Fibroblast of gingiva (primary cell): ENCODE data around the gene SGPL1.

ENCODE experiments used
- DNase-seq: peaks from one replicate; pipeline ENCODE4 v3.0.0-alpha.2; 2011; ENCODE audit warnings: low read depth

SGPL1 gene

DNA sequence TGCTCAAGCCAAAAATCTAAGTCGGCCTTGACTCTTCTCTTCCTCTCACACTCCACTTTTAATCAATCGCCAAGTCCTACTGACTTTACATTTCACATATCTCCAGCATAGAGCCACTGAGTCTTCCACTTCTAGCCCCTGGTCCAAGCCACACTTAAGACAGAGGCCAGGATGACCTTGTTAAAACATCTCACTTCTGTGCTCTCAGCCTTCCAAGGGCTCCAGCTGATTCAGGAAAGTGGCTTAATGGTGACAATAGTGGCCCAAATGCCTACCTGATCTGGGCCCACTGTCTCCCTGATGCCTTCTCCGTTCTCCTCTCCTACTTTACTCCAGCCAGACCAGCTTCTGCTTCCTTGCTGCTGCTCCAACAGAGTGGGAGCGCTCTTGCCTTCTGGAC lies 35.0 kb upstream of the SGPL1 start:
- DNase-seq = no peak

DNA sequence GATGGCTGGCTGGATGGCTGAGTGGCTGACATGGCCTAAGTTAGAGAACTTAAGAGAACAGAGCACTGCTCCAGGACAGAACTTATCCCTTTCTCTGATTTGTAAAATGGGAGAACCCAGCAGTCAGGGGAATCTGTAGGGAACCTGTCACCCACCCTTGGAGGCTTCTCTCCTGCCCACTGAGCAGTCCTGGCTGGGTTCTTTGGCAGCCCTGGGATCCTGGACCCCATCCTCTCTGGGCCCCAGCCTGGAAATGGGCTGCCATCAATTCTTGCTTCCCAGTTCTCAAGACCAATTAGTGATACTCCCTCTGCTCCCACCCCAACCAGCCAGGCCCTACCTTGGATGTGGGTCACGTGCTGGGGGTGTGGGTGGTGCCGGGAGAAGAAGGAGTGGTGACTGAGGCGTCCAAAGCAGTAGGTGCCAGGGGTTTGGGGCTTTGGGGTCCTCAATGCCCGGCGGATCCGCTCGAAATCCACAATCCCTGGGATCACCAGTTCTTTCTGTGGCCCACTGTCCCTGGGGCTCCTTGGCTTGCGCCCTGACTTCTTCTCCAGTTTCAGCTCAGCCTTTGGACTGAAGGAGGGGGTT lies 34.2 kb upstream of the SGPL1 start:
- DNase-seq = no peak

DNA sequence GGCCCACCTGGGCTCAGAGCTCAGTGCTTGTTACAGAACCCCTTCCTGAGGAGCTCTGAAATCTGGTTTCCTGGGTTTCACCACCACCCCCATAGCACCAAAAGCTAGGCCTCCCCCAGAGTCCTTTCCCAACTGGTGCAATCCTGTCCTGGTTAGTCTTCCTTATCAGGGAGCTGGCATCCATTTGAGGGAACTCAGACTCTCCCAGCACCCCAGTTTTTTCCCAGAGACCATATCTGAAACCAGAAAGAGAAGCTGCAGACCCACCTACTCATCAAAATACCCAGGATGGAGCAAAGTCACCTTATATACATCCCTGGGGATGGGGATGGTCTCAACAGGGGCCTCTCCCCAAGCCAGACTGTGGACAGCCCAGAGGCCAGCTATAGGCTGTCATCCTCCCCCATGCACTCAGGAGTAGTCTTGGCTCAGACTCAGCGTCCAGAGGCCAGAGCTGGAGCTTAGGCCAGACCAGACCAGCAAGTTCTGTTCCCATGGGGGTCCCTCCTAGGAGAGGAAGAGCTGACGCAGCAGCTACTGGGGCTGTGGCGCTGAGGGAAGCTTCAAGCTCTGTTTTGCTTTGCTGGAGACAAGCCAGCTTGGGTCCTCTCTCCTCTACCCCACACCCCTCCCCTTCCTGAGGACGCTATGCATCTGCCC lies 33.5 kb upstream of the SGPL1 start:
- DNase-seq = no peak

DNA sequence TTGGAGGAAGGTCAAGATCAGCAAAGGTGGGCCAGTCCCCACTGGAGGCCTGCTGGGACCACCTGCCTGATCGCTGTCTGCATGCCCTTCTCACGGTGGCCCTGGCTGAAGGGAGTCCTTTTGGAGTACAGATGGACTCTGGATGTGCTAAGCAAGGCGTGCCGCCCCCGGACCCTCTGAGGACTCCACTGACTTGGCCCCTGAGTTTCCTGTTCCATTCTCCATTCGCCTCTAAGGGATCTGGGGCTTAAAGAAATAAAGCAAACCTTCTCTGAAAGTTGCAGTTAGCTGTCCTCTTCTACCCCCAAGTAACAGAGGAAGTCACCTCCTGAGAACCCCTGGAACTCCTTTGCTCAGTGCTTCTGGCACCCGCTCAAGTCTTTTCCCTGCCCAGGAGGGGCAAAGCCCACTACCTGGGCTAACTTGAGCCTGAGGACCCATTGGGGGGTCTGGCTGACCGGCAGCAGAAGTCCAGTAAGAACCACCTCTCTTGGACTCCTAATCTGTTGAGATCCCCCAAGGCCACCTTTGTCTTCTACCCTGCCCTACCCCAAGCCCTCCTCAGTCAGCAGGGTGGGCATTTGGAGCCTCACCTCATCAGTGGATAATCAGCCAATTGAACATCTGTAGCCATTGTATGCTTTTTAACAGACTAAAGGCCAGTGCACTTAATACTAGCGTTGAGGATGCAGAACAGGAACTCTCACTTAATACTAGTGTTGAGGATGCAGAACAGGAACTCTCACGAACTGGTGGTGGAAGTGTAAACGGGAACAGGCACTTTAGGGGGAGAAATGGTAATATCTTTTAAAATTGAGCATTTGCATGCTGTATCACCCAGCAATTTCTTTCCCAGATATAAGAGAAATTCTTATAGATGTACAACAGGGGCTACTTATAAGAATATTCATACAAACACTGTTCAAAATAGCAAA lies 32.7 kb upstream of the SGPL1 start:
- no peak for DNase-seq

DNA sequence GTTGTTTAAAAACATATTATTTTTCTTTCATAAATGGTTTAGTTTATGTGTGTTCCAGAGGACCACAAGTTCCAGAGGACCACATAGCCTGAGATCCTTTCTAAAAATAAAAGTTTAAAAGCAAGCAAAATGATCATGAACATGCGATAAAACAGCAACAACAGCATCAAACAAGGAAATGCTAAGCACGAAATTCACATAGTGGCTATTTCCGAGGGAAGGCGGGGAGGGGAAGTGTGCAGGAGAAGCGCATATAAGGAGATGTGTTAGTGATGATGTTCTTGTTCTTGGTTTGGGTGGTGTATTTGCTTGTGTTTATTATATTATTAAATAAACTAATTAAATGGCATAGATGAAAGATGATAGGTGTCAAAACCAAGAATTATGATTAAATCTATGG lies 31.7 kb upstream of the SGPL1 start:
- no peak for DNase-seq

DNA sequence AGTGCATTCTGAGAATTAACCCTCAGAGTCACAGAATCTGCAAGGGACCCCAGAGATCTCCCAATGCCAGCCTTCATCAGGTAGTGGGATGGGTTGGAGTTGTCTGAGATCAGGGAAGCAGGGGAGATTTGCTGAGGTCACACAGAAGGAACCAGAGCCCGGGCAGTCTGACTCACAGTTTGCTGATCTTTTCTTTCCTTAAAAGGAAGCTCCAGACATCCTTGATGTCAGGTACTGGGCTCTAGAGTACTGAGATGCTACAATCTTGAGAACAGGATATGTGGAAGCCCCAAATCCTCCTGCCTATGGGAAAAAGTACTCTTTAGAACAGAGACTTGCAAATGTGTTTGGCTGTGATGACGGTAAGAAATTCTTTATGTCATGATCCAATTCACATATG lies 31.3 kb upstream of the SGPL1 start:
- DNase-seq = no peak

DNA sequence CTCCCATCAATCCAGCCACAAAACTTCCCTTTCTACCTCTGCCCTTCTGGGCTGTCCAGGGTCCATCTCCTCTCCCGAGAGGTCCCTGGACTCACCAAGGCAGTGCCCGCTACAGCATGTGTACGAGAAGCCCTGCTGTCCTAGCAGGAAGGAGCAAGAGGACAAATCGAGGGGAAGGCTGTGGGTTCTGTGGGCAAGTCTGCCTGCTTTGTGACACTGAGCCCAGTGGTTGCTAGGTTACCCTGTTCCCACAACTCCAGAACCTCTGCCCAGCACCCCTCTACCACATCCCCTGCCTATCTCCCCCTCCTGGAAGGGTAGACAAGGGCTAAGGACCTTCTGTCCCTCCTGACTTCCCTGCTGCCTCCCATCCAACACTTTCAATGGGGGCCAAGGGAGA lies 30.6 kb upstream of the SGPL1 start, which contains the start of gene TBATA:
TBATA (minus strand) TSS at position 188 of the 400 bp plus-strand sequence. CDS start 1,998 bp downstream, outside the sequence.
- DNase-seq = no peak

DNA sequence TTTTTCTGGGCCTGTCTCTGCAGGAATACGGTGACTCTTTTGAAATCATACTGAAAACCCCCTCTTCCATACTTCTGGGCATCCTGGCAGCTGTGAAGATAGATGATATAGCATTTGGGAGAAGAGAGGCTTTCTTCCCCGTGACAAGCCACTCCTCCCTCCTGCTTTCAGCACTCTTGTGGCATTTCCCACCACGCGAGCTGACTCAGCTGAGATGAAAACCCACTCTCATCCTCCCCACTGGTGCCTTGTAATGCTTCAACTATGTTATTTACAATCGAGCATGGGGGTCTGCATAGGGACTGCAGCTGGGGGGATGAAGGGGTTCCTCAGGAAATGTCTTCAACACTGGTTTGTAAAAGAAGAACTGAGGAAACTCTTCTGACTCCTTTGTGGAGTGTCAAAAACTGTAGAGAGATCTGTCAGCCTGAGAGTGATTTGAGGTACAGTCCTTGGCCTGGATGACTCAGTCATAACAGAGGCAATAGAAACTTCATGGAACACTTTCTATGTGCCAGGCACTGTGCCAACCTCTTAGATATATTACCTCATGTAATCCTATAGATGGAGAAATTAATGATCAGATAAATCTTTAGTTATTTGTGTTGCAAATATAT lies 28.8 kb upstream of the SGPL1 start:
- no peak for DNase-seq

DNA sequence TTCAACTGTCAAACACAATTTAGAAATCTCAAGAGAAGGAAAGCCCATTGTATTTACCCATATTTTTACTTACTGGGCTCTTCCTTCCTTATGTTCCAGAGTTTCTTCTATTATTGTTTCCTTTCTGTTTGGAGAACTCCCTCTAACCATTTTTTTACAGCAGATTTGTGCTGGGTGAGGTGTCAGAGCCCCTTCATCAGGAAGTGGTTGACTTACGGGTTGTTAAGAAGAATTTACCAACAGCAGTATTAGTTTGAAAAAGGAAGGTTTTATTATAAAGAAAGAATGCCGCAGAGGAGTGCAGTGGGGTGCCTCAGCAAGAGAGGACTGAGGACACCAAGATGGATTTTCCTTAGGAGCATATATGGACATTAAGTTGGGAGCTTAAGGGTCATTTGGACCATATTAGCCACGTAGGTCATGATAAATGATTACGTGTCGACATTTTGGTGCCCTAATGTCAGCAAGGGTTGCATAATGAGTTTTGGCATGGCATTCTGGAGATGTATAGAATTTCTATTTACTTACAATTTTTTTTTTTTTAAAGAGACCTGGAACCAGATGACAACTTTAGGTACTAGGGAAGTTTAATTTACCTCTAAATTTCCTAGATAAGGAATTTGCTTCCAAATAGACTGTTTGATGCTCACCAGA lies 24.2 kb upstream of the SGPL1 start:
- no peak for DNase-seq

DNA sequence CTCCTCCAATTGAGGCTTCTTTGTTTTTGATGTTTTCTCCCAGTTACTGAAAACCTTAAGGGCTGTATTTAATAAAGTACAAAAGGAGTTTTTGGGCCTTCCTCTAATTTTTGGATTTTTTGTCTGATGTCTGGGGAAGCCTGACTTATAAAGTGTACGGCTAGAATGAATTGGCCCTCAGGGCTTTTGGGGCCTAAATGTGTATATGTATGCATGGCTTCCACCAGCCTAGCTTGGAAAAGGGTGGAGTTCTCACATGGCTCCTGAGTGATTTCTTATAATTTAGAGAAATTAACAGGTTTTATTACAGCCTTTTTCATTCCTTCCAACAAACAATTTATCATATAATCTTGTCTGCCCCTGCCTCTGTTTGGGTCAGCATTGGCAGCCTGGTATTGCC lies 20.1 kb upstream of the SGPL1 start:
- DNase-seq = no peak

DNA sequence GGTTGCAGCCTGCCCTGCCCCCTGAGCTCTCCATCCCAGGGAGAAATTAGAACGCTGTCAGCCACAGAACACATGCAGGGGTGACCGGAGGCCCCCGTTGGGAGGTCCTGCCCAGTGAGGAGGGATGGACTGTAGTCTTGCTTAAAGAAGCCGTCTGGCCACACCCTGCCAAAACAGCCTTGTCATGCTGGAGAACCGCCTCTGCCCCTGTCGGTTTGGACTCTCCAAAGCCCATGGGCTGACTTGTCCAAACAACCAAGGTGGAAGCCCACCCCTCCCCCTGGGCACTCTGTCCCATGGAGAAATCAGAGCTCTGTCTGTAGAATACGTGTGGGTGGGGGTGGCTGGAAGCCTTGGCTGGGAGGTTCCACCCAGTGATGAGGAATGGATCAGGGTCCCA lies 17.9 kb upstream of the SGPL1 start:
- no peak for DNase-seq

DNA sequence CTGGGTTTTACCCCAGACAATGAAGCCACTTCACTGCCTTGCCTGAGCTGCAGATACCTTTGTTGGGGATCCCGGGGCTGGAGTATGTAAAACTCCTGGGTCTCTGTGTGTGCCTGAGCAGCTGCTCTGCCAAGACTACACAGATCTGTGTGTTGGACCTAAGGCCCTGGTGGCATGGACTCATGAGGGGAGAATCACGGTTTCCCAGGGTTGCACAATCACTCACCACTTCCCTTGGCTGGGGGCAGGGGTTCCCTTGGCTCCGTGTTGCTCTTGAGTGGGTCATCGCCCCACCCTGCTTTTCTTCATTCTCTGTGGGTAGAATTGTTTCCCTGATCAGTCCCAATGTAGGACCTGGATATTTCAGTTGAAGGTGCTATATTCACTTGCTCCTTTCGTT lies 16.6 kb upstream of the SGPL1 start:
- DNase-seq = no peak

DNA sequence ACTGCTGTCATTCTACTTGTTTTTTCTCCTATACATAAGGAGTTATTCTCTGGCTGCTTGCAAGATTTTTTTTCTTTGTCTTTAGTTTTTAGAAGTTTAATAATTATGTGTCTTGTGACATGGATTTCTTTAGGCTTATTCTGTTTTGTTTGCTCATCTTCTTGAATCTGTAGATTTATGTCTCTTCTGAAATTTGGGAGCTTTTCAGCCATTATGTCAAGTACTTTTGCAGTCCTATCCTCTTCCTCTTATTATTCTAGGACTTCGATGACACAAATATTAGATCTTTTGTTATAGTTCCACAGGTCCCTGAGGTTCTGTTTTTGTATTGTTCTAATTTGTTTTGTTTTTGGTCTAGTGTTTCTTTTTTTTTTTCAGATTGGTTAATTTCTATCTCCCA lies 13.9 kb upstream of the SGPL1 start:
- DNase-seq = no peak

DNA sequence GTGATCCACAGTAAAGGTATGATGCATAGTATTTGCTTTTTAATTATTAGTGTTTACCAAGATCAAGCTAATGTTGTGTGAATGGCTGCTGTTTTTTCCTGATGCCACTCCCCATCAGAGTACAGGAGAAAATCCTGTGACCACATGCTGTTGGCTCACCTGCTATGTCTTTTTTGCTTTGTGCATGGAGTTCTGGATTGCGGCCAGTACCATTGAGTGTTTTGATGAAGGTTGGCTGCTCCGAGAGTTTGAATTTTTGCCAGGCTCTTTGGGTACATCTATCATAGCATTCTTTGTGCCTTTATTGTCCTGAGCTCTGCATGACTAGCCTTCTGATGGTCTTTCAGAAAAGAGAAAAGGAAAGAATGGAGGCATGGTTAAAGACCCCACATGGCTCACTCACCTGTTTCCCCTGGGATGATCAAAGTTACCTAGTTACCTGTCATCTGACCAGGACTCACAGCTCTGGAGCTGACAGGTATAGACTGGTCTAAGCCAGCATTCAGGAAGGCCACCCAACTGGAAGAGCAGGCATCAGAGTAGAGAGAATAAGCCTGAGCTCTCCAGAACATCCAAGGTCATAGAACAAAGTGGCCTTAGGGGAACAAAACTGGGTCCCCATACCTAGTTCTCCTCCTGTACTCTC lies 11.8 kb upstream of the SGPL1 start:
- DNase-seq = no peak

DNA sequence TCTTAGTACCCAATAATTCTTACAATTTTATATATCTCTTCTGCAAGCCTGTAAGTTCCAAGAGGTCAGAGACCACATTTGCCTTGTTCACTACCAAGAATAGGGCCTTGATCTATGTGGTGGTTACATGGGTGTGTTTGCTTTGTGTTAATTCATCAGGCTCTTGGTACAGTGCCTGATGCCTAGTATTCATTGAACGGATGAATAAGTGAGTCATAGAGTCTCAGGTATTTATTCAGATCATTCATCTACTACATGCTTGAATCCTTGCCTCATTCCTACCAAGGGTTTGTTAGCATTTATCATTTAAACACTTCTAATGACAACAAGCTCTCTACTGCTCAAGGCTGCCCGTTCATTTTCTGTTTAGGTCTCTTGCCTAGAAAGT lies 11.3 kb upstream of the SGPL1 start:
- DNase-seq = no peak

DNA sequence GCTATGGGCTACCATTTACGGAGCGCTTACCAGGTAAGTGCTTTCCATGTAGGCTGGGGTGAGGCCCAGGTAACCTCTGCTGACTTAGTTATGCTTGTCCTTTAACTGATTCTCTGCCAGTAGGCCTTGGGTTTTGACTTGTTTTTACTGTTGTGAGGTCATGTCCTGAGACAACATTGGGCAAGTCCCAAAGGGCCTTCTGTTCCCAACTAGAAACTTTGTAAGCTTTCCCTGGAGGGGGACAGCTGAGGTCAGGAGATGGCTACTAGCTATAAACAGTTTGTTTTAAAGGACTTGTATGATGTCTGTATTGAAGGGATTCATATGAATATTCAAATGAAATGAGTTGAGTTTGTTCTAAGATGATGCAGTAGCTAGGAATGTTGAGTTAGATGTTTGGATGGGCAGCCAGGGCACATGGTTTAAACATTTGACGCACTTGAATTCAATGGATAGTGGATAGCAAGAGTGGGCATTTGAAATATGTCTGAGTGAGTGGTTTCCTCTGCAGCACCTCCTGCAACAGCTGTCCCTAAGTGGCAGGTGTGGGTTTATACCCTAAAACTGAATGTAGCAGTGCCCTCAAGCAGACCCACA lies 10.0 kb upstream of the SGPL1 start:
- DNase-seq = no peak

DNA sequence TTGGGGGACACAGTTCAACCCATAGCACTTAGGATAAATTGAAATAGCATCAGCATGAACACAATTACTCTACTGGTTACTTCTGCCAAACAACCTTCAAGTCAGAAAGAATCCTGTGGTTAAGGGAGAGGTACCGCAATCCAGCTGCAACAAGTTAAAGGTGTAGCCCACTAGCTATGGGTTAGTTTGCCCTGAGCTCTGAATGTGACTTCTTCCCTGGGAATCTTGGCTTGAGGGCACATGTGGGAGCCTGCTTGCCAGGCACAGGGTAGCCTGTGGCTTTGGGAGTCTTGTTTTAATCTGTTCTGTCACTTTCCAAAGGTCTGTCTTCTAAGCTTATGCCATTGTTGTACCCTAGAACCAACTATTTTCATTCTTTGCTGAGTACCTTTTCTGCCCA lies 8.9 kb upstream of the SGPL1 start:
- no peak for DNase-seq

DNA sequence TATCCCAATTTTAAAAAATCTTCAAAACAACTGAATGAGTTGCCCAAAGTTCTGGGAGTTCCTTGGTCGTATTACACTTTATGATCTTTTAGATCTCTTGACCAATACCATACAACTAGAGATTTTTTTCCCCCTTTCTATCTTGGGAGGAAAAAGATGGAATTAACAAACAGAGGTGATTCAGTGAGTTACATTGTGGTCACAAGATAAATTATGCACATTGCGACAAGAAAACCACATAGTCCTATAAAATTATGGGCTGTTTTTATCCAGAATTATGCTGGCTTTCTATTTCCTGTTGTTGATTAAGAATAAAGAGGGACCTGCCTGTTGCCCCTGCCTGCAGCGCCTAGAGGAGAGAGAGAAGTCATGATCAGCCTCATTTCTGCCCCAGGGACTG lies 8.2 kb upstream of the SGPL1 start:
- DNase-seq = no peak

DNA sequence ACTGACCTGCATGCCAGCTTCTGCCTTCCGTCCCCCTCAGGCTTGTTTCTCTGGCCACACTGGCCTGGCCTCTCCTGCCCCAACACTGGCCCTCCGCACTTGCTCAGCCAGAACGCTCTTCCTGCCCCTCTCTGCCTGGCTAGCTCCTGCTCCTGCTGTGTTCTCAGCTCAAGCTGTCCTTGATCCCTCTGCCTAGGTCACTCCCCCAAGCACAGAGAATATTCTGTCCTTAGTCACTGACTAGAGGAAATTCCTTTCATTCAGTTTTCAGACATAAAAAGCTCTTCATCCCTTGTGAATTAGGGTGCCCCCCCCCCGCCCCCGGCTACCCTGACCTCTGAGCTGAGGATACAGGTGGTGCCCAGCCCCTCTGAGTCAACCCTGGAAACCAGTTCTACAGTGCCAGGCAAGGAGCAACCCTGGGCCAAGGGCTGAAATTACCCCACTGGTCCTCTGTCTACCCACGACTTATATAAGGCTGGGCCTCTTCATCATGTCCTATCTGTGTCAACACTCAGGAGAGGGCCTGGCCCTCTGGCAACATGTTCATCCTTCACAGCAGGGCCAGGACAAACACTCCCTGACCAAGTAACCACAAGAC lies 6.6 kb upstream of the SGPL1 start:
- DNase-seq = no peak

DNA sequence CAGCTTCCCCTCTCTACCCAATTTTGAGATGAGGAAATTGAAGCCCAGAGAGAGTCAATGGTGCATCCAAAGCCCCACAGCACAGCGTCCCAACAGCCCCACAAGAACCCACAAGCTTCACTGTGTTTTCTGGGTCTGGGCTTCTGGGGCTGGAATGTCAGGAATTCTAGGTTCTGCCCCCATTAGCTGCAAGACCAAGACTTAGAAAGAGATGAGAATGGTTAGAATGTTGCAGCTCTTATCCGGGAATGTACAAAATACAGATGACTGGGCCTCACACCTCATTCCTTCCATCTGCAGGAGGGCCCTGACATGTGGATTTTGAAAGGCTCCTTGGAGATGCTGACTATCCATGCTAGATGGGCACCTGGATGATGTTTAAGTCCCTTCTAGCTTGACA lies 6.0 kb upstream of the SGPL1 start:
- DNase-seq = no peak

DNA sequence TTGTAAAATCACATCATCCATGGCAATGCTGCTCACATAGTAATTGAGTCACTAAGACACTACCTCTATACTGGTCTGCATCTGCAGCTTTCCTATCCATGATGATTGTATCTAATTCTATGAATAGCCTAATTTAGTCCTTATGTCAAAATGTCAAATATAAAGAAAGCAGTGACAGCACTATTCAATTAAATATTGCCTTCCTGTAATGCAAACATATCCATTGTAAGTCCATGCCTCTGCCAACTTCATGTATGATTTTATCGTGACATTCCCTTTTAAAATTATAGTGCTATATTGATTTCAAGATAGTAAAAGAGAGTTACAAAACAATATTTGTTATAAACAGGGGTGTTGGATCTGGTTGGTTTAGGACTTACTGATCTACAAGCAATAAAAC lies 4.8 kb upstream of the SGPL1 start:
- DNase-seq = no peak
